ENCODE measurements around the gene POLR1G.
A peak's percentile ranks its signal among the peaks of the same experiment; 100 is the strongest.

The POLR1G gene

GRCh38 chr19:45406226-45407090 is at the start of gene POLR1G:
Gene POLR1G, plus strand, starts transcription at chr19:45406644. Its CDS starts 53 bp downstream, at chr19:45406697.
- DNase-seq, result peak; percentile 95

GRCh38 chr19:45356760-45357444 is 49.5 kb upstream of the POLR1G start:
- peak; percentile 80 for DNase-seq

- DNase-seq, result no peak
Measured at GRCh38 chr19:45357445-45357783, 49.0 kb upstream of the POLR1G start.

GRCh38 chr19:45358213-45358792 is 48.1 kb upstream of the POLR1G start:
- no peak for DNase-seq

- DNase-seq, result no peak
Measured at GRCh38 chr19:45361608-45362007, 44.8 kb upstream of the POLR1G start.

GRCh38 chr19:45362291-45362690 is 44.2 kb upstream of the POLR1G start:
- no peak for DNase-seq

- no peak for DNase-seq
Measured at GRCh38 chr19:45363861-45364459, 42.5 kb upstream of the POLR1G start.

GRCh38 chr19:45364696-45365095 is 41.7 kb upstream of the POLR1G start:
- no peak for DNase-seq

- DNase-seq, result no peak
Measured at GRCh38 chr19:45368127-45368526, 38.3 kb upstream of the POLR1G start.

- no peak for DNase-seq
Measured at GRCh38 chr19:45368737-45369340, 37.6 kb upstream of the POLR1G start.

GRCh38 chr19:45370410-45371204 is 35.8 kb upstream of the POLR1G start, which contains the start of gene ERCC2:
Gene ERCC2, minus strand, starts transcription at chr19:45370573. Its CDS starts 33 bp downstream, at chr19:45370540.
- peak; percentile 98 for DNase-seq

GRCh38 chr19:45376045-45376724 is 30.3 kb upstream of the POLR1G start:
- DNase-seq, result no peak

- DNase-seq, result no peak
Measured at GRCh38 chr19:45380107-45380506, 26.3 kb upstream of the POLR1G start.

- DNase-seq, result no peak
Measured at GRCh38 chr19:45382426-45382825, 24.0 kb upstream of the POLR1G start.

GRCh38 chr19:45385392-45386221 is 20.8 kb upstream of the POLR1G start:
- DNase-seq, result no peak

- peak; percentile 60 for DNase-seq
Measured at GRCh38 chr19:45391346-45391745, 15.1 kb upstream of the POLR1G start.

GRCh38 chr19:45391871-45392665 is 14.4 kb upstream of the POLR1G start:
- no peak for DNase-seq

- no peak for DNase-seq
Measured at GRCh38 chr19:45395821-45396617, 10.4 kb upstream of the POLR1G start.

- no peak for DNase-seq
Measured at GRCh38 chr19:45400192-45400591, 6.3 kb upstream of the POLR1G start.
